ENCODE data around the gene MCTP2. TPM values are rescaled to one million over a fixed set of nuclear protein-coding genes. Genes with fewer than 3 reads are reported as not detected.

MCTP2 gene
- total and polyA plus RNA-seq, 2 of the 8 experiments (the other 6 are each of a cell fraction or from before 2014, with no cell fraction given): 3.4 to 4.5 TPM

DNA sequence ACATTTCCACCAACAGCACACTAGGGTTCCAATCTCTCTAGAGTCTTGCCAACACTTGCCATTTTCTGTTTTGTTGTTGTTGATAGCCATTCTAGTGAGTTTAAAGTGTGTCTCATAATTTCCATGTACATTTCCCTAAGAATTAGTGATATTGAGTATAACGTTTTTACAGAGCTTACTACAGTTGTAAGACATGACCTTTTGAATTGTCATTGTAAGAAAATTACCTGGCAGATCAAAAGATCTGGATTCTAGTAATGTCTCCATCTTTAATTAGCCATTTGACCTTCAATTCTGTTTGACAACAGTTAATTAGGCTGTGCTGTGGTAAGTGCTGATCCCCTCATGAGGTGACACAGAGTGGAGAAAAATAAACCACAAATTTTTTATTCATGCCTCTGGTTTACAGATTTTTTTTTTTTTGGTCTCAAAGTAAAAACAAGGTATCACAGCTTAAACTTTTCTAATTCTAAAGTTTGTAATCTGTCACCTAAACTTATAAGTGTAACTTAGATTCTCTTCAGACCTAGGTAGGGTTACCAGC, 20.9 kb downstream of the MCTP2 start:
- H2BK20ac ChIP-seq (ENCODE audit: low read length): no peak overlapping the region
- H3K36me3 ChIP-seq (ENCODE audit: control insufficient read depth in 2 of 4, insufficient read depth in 4 of 4, low read length in 3 of 4): no peaks in the 10 kb centered on the region
- H3K56ac ChIP-seq (replicated peaks; ENCODE audit: insufficient read length, low read depth, low read length): no peak overlapping the region
- H4K91ac ChIP-seq (replicated peaks; ENCODE audit: insufficient read length, low read length): no peak overlapping the region
- ChIA-PET CTCF (ENCODE audit: partially characterized antibody) (no interaction called here), POLR2A (ENCODE audit: partially characterized antibody) (no interaction called here)
- H3K4me1 ChIP-seq (replicated peaks in 1 of 4; ENCODE audit: control insufficient read depth in 3 of 4, insufficient read depth in 4 of 4, low read length in 3 of 4): no peaks in the 10 kb centered on the region
- H3K4me3 ChIP-seq (ENCODE audit: extremely low read depth in 1 of 4, insufficient read depth in 2 of 4, low read depth in 3 of 4, low read length in 4 of 4): no peak overlapping the region
- H4K20me1 ChIP-seq (replicated peaks in 1 of 2; ENCODE audit: control insufficient read depth in 1 of 2, insufficient read depth in 2 of 2, low read length in 2 of 2): no peaks in the 10 kb centered on the region
- no peak overlapping the region for H3K27ac ChIP-seq (ENCODE audit: low read depth, low read length)
- H3K18ac ChIP-seq (ENCODE audit: extremely low read depth, low read length): no peak overlapping the region
- no peak overlapping the region for H2BK120ac ChIP-seq (replicated peaks; ENCODE audit: low read depth, low read length)
- no peak for TF ChIP-seq KDM1A (IDR thresholded peaks at IDR 0.05; ENCODE audit: borderline replicate concordance, low read length)
- no peak for TF ChIP-seq SIN3A (conservative IDR thresholded peaks at IDR 0.05 in 1 of 2, IDR thresholded peaks at IDR 0.05 in 1 of 2; ENCODE audit: low read depth in 1 of 2, low read length in 2 of 2)
- no peak for TF ChIP-seq SRF (IDR thresholded peaks at IDR 0.05; ENCODE audit: low read depth, low read length)
- TF ChIP-seq SAP30 (IDR thresholded peaks at IDR 0.05; ENCODE audit: insufficient read depth, insufficient replicate concordance, low read length): no peak
- TF ChIP-seq POU5F1 (IDR thresholded peaks at IDR 0.05; ENCODE audit: low read depth, low read length): no peak
- no peak for TF ChIP-seq SIRT6 (IDR thresholded peaks at IDR 0.05; ENCODE audit: low read length)
- TF ChIP-seq POLR2A (IDR thresholded peaks at IDR 0.05; ENCODE audit: control extremely low read depth in 1 of 2, low read depth in 2 of 2, low read length in 2 of 2): no peak
- no peak for TF ChIP-seq CREB1 (IDR thresholded peaks at IDR 0.05)
- TF ChIP-seq, protein P1, sequence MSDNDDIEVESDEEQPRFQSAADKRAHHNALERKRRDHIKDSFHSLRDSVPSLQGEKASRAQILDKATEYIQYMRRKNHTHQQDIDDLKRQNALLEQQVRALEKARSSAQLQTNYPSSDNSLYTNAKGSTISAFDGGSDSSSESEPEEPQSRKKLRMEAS (IDR thresholded peaks at IDR 0.05): no peak
- no peak for TF ChIP-seq RAD21 (IDR thresholded peaks at IDR 0.05 in 1 of 2, conservative IDR thresholded peaks at IDR 0.05 in 1 of 2; ENCODE audit: low read depth in 2 of 2, low read length in 2 of 2)
- TF ChIP-seq, protein P2, sequence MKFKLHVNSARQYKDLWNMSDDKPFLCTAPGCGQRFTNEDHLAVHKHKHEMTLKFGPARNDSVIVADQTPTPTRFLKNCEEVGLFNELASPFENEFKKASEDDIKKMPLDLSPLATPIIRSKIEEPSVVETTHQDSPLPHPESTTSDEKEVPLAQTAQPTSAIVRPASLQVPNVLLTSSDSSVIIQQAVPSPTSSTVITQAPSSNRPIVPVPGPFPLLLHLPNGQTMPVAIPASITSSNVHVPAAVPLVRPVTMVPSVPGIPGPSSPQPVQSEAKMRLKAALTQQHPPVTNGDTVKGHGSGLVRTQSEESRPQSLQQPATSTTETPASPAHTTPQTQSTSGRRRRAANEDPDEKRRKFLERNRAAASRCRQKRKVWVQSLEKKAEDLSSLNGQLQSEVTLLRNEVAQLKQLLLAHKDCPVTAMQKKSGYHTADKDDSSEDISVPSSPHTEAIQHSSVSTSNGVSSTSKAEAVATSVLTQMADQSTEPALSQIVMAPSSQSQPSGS (IDR thresholded peaks at IDR 0.05; ENCODE audit: low read length): no peak
- no peaks in the 10 kb centered on the region for H3K79me2 ChIP-seq (ENCODE audit: control insufficient read depth in 1 of 2, insufficient read depth in 2 of 2, low read length in 2 of 2)
- H4K5ac ChIP-seq (ENCODE audit: insufficient read length, low read depth, low read length): no peak overlapping the region
- no peak overlapping the region for H2BK5ac ChIP-seq (ENCODE audit: low read depth, low read length)
- no peak overlapping the region for H3K4ac ChIP-seq (replicated peaks; ENCODE audit: insufficient read length, low read depth, low read length)
- no peak overlapping the region for H4K8ac ChIP-seq (ENCODE audit: extremely low read depth, insufficient read depth, low read length)
- no peak overlapping the region for H2BK12ac ChIP-seq (ENCODE audit: low read depth, low read length)
- H2BK15ac ChIP-seq (ENCODE audit: low read length): no peak overlapping the region
- no peak overlapping the region for H2AFZ ChIP-seq (ENCODE audit: low read length)
- no peak overlapping the region for H3K9ac ChIP-seq (replicated peaks in 1 of 4; ENCODE audit: extremely low read depth in 1 of 4, low read depth in 3 of 4, low read length in 3 of 4)
- H3K14ac ChIP-seq (ENCODE audit: insufficient read length): no peak overlapping the region
- no peaks in the 10 kb centered on the region for H3K27me3 ChIP-seq (replicated peaks in 1 of 4; ENCODE audit: control insufficient read depth in 3 of 4, extremely low read depth in 1 of 4, insufficient read depth in 3 of 4, low read length in 3 of 4)
- no peak overlapping the region for H3K4me2 ChIP-seq (ENCODE audit: insufficient read depth in 1 of 2, low read depth in 2 of 2, low read length in 2 of 2)
- H3K23me2 ChIP-seq (ENCODE audit: low read depth, low read length): no peaks in the 10 kb centered on the region
- H3K79me1 ChIP-seq (ENCODE audit: low read depth, low read length): no peaks in the 10 kb centered on the region
- H3K23ac ChIP-seq (ENCODE audit: insufficient read length): no peak overlapping the region
- no peak for FAIRE-seq
- 89% methylated on average over 1 of the region's 1 CpG; no CpG with 5 or more reads in 1 of the 2 experiments for WGBS, 2 experiments (ENCODE audit: extremely low coverage in 1 of 2, insufficient coverage in 1 of 2, insufficient read length in 1 of 2, insufficient replicate concordance in 2 of 2, low coverage in 1 of 2, low lambda C conversion rate in 2 of 2, missing lambda C conversion rate in 1 of 2)
- no peaks in the 10 kb centered on the region for H3K9me3 ChIP-seq (ENCODE audit: insufficient read depth in 2 of 2, low read depth in 1 of 2, low read length in 1 of 2)
- no peak overlapping the region for H2AK5ac ChIP-seq (ENCODE audit: low read depth, low read length)
- DNase-seq (ENCODE audit: low read depth in 1 of 2, low spot score in 2 of 2): no peak
